Heart right ventricle (tissue), 16 donors: ENCODE measurements around the gene OPRM1. TPM values are rescaled to one million over a fixed set of nuclear protein-coding genes. Genes with fewer than 3 reads are reported as not detected.

Experiments
- ATAC-seq, 8 donors: fragments of 200-7000 bp; cut with Tn5 transposase; one replicate each; pipeline ENCODE4 v1.9.1; 2020; ENCODE audit warnings: mild to moderate bottlenecking in 8 of 8, moderate library complexity in 8 of 8, moderate number of reproducible peaks in 1 of 8
- DNase-seq, 2 donors: peaks; one replicate each; pipeline ENCODE4 v3.0.0-alpha.2; 2020
- H3K27ac ChIP-seq, 10 donors: fragments of 200-600 bp; sonication (generic) in 2 of 10; one replicate each; pipeline versions ENCODE4 v1.5.0 to v1.8.0; 2020 to 2022; ENCODE audit warnings: mild to moderate bottlenecking in 3 of 10
- H3K27me3 ChIP-seq, 7 donors: fragments of 200-600 bp; one replicate each; pipeline ENCODE4 v1.8.0; 2021 to 2022; ENCODE audit warnings: mild to moderate bottlenecking in 2 of 7
- H3K36me3 ChIP-seq, 9 donors: fragments of 200-600 bp; sonication (generic) in 1 of 9; one replicate each; pipeline versions ENCODE4 v1.5.0 to v1.8.0; 2020 to 2022; ENCODE audit warnings: mild to moderate bottlenecking in 2 of 9
- H3K4me1 ChIP-seq, 9 donors: fragments of 200-600 bp; sonication (generic) in 1 of 9; one replicate each; pipeline versions ENCODE4 v1.5.0 to v1.8.0; 2020 to 2022; ENCODE audit warnings: mild to moderate bottlenecking in 4 of 9
- H3K4me3 ChIP-seq, 10 donors: fragments of 200-600 bp; sonication (generic) in 2 of 10; one replicate each; pipeline versions ENCODE4 v1.5.0 to v1.8.0; 2020 to 2022; ENCODE audit warnings: mild to moderate bottlenecking in 7 of 10, moderate library complexity in 2 of 10
- H3K9me3 ChIP-seq, 11 donors: fragments of 200-600 bp in 10 of 11; sonication (generic) in 2 of 11; one replicate each; pipeline versions ENCODE4 v1.5.0 to v1.8.0; 2013 to 2022; ENCODE audit warnings: mild to moderate bottlenecking in 2 of 11, control low read depth in 1 of 11, moderate library complexity in 1 of 11
- WGBS, 2 donors: extraction: QIAGEN DNeasy Blood & Tissue Kit; methylation state at CpG; one replicate each; pipeline ENCODE4 v1.1.7; 2013; ENCODE audit warnings: inconsistent platforms in 1 of 2; 5-methylcytosine and 5-hydroxymethylcytosine counted together
- intact Hi-C, 10 donors: fragments of 100-400 bp; cut with DNase I; formaldehyde crosslinking; loops; one replicate each; pipeline versions ENCODE4 v1.11.1 to v1.14.2; 2022
- polyA plus RNA-seq, 2 donors: library from polyadenylated mRNA; stranded (reverse); fragments of 200-250 nt; gene quantifications; one replicate each; pipeline ENCODE4 v1.2.3, GENCODE V29; 2013
- total RNA-seq, 10 donors: library from RNA; stranded (reverse); fragmentation: NEBNext Ultra II Directional in 3 of 10; extraction: Animal tissue kit (Norgen Biotek cat#: 25700) in 3 of 10; gene quantifications; one replicate each; pipeline versions ENCODE4 v1.2.1 to v1.2.4, GENCODE V29; 2021 to 2023
- TF ChIP-seq, protein P1 (sequence below), 9 donors: fragments of 200-600 bp; sonication (generic) in 2 of 9; IDR thresholded peaks; one replicate each; pipeline versions ENCODE4 v1.5.0 to v1.8.0; 2021 to 2022; ENCODE audit warnings: antibody characterized with exemption in 9 of 9, mild to moderate bottlenecking in 5 of 9, moderate library complexity in 1 of 9
- donor health status: Arrhythmogenic right ventricular cardiomyopathy.
- donor health status: ischemic (EF 13 %, LVEDD 7.1; RV severe dilation, severe dysfunction).
- donor health status: healthy with polysubstance abuse.
- donor health status: DM: no; HTN: yes; CAD: no.
- donor health status: DM: no; HTN: no; CAD: no.
- donor health status: ischemic (EF 25% LVEDD 6.9; RV normal size, moderate dysfunction).
- donor health status: ischemic (EF 25% LVEDD 5.7; RV mildly dilated, moderate dysfunction).
- donor health status: healthy.
- donor health status: DM: yes; HTN: yes; CAD: no.
- donor health status: Ischemic cardiomyopathy.
- donor health status: ischemic (EF 35%, LVEDD 5.7; RV mildly dilated, moderate dysfunction).
- donor health status: nonischemic (EF 11% LVEDD 7.7; RV severe dilation, severe dysfunction).
- donor health status: DM: yes; HTN: yes; CAD: no.
- donor health status: PGD.
- donor health status: ischemic (EF 29% LVEDD 5.4; RV normal size, mild dysfunction).
- donor health status: nonischemic (EF 23%, LVEDD 6.1; RV moderate dilation, normal function).

The OPRM1 gene
- total and polyA plus RNA-seq, 12 donors, result not detected

DNA sequence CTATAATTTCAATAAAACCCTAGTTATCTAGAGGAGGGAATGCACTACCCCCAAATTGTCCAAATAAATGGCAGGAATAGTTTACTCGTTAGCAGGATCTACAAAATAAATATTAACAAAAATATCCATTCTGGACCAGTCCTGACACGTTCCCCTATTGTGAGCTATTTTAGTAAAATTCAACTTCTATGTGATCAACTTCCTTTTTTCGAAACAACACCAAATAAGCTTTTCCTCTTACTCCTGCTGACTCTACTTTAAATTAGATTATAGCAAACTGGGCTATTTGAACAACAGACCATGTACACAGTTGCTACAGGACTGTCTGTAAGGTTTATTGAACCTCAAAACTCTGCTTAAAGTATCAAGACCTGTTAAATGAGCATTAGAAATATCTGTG lies 163.3 kb downstream of the OPRM1 start:
- ATAC-seq (peak in 2 of 8 donors; percentile 33 to 65), DNase-seq (no peak)
- intact Hi-C loops, result no loop called here
- TF ChIP-seq, protein P1, sequence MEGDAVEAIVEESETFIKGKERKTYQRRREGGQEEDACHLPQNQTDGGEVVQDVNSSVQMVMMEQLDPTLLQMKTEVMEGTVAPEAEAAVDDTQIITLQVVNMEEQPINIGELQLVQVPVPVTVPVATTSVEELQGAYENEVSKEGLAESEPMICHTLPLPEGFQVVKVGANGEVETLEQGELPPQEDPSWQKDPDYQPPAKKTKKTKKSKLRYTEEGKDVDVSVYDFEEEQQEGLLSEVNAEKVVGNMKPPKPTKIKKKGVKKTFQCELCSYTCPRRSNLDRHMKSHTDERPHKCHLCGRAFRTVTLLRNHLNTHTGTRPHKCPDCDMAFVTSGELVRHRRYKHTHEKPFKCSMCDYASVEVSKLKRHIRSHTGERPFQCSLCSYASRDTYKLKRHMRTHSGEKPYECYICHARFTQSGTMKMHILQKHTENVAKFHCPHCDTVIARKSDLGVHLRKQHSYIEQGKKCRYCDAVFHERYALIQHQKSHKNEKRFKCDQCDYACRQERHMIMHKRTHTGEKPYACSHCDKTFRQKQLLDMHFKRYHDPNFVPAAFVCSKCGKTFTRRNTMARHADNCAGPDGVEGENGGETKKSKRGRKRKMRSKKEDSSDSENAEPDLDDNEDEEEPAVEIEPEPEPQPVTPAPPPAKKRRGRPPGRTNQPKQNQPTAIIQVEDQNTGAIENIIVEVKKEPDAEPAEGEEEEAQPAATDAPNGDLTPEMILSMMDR (IDR thresholded peaks at IDR 0.05), result no peak
- Histone ChIP-seq H3K4me3 (no peak overlapping the region), H3K27ac (peak overlapping the region in 1 of 10 donors; percentile 28), H3K9me3 (peaks cover 0 to 2% (median 0%) of the 10 kb centered on the region in 11 donors), H3K27me3 (no peaks in the 10 kb centered on the region), H3K4me1 (peaks cover 0 to 31% (median 0%) of the 10 kb centered on the region in 9 donors), H3K36me3 (peaks cover 0 to 9% (median 0%) of the 10 kb centered on the region in 9 donors)
- 59 to 64% methylated on average over 3 of the region's 3 CpGs for WGBS, 2 donors

DNA sequence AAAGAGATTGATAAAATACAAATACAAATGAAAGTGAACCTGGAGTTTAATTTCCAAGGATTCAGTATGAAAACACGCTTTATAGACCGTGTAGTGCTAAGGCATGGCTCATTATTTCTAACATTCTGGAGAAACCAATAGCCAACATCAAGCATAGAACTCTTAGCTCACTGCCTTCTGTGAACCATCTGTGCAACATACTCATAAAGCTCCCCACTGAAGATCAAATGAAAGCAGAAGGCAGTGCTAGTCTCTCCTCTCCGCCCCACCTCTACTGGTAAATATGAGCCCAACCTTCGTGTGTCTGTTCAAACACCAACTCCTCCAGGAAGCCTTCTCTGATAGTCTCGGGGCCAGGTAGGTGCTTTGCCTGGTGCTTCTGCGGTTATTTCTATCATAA lies 163.9 kb downstream of the OPRM1 start:
- ATAC-seq (no peak), DNase-seq (no peak)
- intact Hi-C loops, result no loop called here
- H3K9me3 ChIP-seq, result peaks cover 0 to 2% (median 0%) of the 10 kb centered on the region in 11 donors
- H3K27ac ChIP-seq, result peak overlapping the region in 1 of 10 donors; percentile 28
- WGBS, 2 donors, result 93 to 94% methylated on average over 6 of the region's 6 CpGs
- TF ChIP-seq, protein P1 (IDR thresholded peaks at IDR 0.05), result no peak
- peaks cover 0 to 25% (median 0%) of the 10 kb centered on the region in 9 donors for H3K4me1 ChIP-seq
- no peaks in the 10 kb centered on the region for H3K27me3 ChIP-seq
- H3K4me3 ChIP-seq, result no peak overlapping the region
- H3K36me3 ChIP-seq, result peaks cover 0 to 9% (median 0%) of the 10 kb centered on the region in 9 donors

DNA sequence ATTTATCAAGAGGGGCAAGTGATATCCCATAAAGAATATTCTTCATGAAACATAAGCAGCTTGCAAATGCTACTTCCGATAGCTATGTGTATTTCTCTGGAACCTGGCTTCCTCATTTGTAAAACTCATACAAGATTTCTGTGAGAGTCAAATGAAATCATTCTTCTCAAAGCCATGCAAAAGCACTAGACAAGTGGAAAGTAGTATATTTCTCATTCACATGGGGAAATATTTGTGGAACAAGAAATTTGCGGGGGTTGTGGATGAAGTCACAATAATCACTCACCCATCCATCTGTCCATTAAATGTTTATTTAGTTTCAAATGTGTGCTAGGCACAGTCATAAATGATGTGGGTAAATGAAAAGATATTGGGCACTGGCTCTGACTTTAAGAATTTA lies 167.1 kb downstream of the OPRM1 start:
- H3K9me3 ChIP-seq, result peaks cover 0 to 2% (median 0%) of the 10 kb centered on the region in 11 donors

DNA sequence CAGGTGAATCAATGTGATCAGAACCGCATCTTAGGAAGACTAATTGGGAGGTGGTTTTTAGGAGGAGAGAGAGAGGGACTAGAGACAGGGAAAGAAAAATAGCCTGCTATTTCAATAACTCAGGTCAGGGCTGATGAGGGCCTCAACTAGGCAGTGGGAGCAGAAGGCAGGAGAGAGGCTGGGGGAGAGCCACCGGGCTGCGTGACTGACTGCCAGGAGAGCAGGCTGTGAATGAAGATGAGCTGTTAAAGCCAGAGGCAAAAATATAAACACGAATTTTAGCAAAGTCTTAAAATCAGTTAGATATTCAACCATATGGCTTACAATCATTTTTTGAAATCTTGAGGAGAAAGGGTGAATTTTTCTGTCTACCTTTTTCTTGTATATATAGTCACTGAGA lies 168.0 kb downstream of the OPRM1 start:
- H3K4me1 ChIP-seq, result peaks cover 0 to 23% (median 0%) of the 10 kb centered on the region in 9 donors
- no peak overlapping the region for H3K4me3 ChIP-seq
- no peak overlapping the region for H3K27ac ChIP-seq
- H3K9me3 ChIP-seq, result peaks cover 0 to 2% (median 0%) of the 10 kb centered on the region in 11 donors
- no peaks in the 10 kb centered on the region for H3K27me3 ChIP-seq
- no peak for DNase-seq
- 71 to 76% methylated on average over 4 of the region's 4 CpGs for WGBS, 2 donors
- peaks cover 0 to 6% (median 0%) of the 10 kb centered on the region in 9 donors for H3K36me3 ChIP-seq
- intact Hi-C loops, result no loop called here
- TF ChIP-seq, protein P1 (IDR thresholded peaks at IDR 0.05), result no peak
- ATAC-seq, result no peak

More for the DNA sequence above, 167.1 kb downstream of the OPRM1 start:
- Histone ChIP-seq H3K36me3 (peaks cover 0 to 6% (median 0%) of the 10 kb centered on the region in 9 donors), H3K27ac (no peak overlapping the region), H3K27me3 (no peaks in the 10 kb centered on the region), H3K4me3 (no peak overlapping the region), H3K4me1 (peaks cover 0 to 23% (median 0%) of the 10 kb centered on the region in 9 donors)
- DNase-seq (no peak), ATAC-seq (no peak)
- TF ChIP-seq, protein P1 (IDR thresholded peaks at IDR 0.05), result no peak
- WGBS, 2 donors, result 92 to 99% methylated on average over 2 of the region's 2 CpGs
- intact Hi-C loops, result no loop called here
